NCI-H128 (cell line): ENCODE measurements around the gene PRSS22.
A peak's percentile ranks its signal among the peaks of the same experiment; 100 is the strongest.
"Not testable (repeated sequence)": the region's sequence is repeated elsewhere in the genome, so short reads cannot be mapped to it uniquely, and the experiment has no call there.

Experiments
- DNase-seq: peaks from one replicate; lab custom pipeline; 2025; ENCODE audit not compliant: unreplicated experiment; lab: John Stamatoyannopoulos, UW

The PRSS22 gene

GRCh38 chr16:2857451-2858244, at the start of gene PRSS22:
PRSS22 (minus strand) TSS chr16:2858170; CDS start chr16:2858104, 66 bp downstream.
- no peak for DNase-seq

- not testable (repeated sequence) for DNase-seq
Observed at GRCh38 chr16:2907084-2907753, 49.2 kb upstream of the PRSS22 start.

- no peak for DNase-seq
Observed at GRCh38 chr16:2905988-2906387, 48.0 kb upstream of the PRSS22 start.

GRCh38 chr16:2905241-2905987, 47.4 kb upstream of the PRSS22 start:
- peak; percentile 86 for DNase-seq

GRCh38 chr16:2904922-2905240, 46.9 kb upstream of the PRSS22 start:
- DNase-seq: no peak

GRCh38 chr16:2904100-2904921, 46.3 kb upstream of the PRSS22 start:
- DNase-seq: no peak

GRCh38 chr16:2902337-2903130, 44.6 kb upstream of the PRSS22 start:
- no peak for DNase-seq

GRCh38 chr16:2900526-2901075, 42.6 kb upstream of the PRSS22 start:
- DNase-seq: no peak

GRCh38 chr16:2899564-2900072, 41.6 kb upstream of the PRSS22 start:
- DNase-seq: no peak

- no peak for DNase-seq
Observed at GRCh38 chr16:2898831-2899563, 41.0 kb upstream of the PRSS22 start.

GRCh38 chr16:2897110-2897509, 39.1 kb upstream of the PRSS22 start:
- DNase-seq: no peak

GRCh38 chr16:2896480-2897010, 38.6 kb upstream of the PRSS22 start:
- DNase-seq: no peak

- no peak for DNase-seq
Observed at GRCh38 chr16:2895813-2896212, 37.8 kb upstream of the PRSS22 start.

GRCh38 chr16:2894231-2894630, 36.3 kb upstream of the PRSS22 start:
- DNase-seq: no peak

- DNase-seq: no peak
Observed at GRCh38 chr16:2884041-2884451, 26.1 kb upstream of the PRSS22 start.

GRCh38 chr16:2883458-2883908, 25.5 kb upstream of the PRSS22 start:
- no peak for DNase-seq

GRCh38 chr16:2882650-2883457, 24.9 kb upstream of the PRSS22 start, which contains the start of gene FLYWCH2:
FLYWCH2 (plus strand) TSS chr16:2883215; CDS start chr16:2896450, 13,235 bp downstream.
- peak; percentile 86 for DNase-seq
